IMR-90 (cell line): ENCODE measurements around the gene STARD7. TPM values are rescaled to one million over a fixed set of nuclear protein-coding genes. Genes with fewer than 3 reads are reported as not detected.

Experiments used
- ATAC-seq: fragments of 200-7000 bp; cut with Tn5 transposase; 2 replicates; pipeline ENCODE4 v1.9.1; 2020; ENCODE audit warnings: low read depth, mild to moderate bottlenecking, moderate library complexity
- BruUV-seq: library from RNA; stranded (reverse); fragments of 400-500 nt; replicated peaks from 2 replicates; lab custom pipeline; 2021; lab: Mats Ljungman, UMichigan
- CTCF ChIA-PET: fragments of 300-600 bp; formaldehyde crosslinking; extraction: SDS; loops from one replicate; lab custom pipeline; 2021; ENCODE audit warnings: antibody characterized with exemption; lab: Yijun Ruan, JAX
- POLR2A ChIA-PET: fragments of 300-600 bp; sonication (Branson Sonifier 250); formaldehyde crosslinking; loops from one replicate; lab custom pipeline; 2022; ENCODE audit warnings: antibody characterized with exemption; ENCODE audit not compliant: unreplicated experiment; lab: Charles Lee
- DNase-seq: peaks from one replicate; pipeline ENCODE4 v3.0.0; 2013
- H2AFZ ChIP-seq: replicated peaks from 2 replicates; pipeline ENCODE3; 2013; ENCODE audit warnings: low read length, mild to moderate bottlenecking; ENCODE audit not compliant: poor library complexity
- H2AK5ac ChIP-seq: 2 replicates; pipeline ENCODE4 v1.6.1; 2013; ENCODE audit warnings: low read depth, low read length, inconsistent platforms
- H2AK9ac ChIP-seq: replicated peaks from 2 replicates; pipeline ENCODE3; 2013; ENCODE audit warnings: mild to moderate bottlenecking, low read depth, low read length, moderate library complexity; ENCODE audit not compliant: poor library complexity
- H2BK120ac ChIP-seq: 2 replicates; pipeline ENCODE4 v1.6.1; 2013; ENCODE audit warnings: low read depth, low read length, inconsistent platforms
- H2BK15ac ChIP-seq: 3 replicates; pipeline ENCODE4 v1.6.1; 2013; ENCODE audit warnings: low read depth, low read length, inconsistent platforms
- H2BK20ac ChIP-seq: 2 replicates; pipeline ENCODE4 v1.6.1; 2013; ENCODE audit warnings: low read depth, mild to moderate bottlenecking, inconsistent platforms, low read length, moderate library complexity
- H2BK5ac ChIP-seq: 2 replicates; pipeline ENCODE4 v1.6.1; 2013; ENCODE audit warnings: mild to moderate bottlenecking, low read depth, low read length, inconsistent platforms; ENCODE audit not compliant: poor library complexity, severe bottlenecking
- H3K14ac ChIP-seq: replicated peaks from 2 replicates; pipeline ENCODE4 v1.6.1; 2013; ENCODE audit warnings: low read depth, low read length, inconsistent platforms
- H3K18ac ChIP-seq: 2 replicates; pipeline ENCODE4 v1.6.1; 2013; ENCODE audit warnings: low read depth, low read length, control low read depth
- H3K23ac ChIP-seq: 2 replicates; pipeline ENCODE4 v1.6.1; 2013; ENCODE audit warnings: low read depth, low read length, inconsistent platforms
- H3K27ac ChIP-seq: 2 replicates; pipeline ENCODE4 v1.5.1; 2013; ENCODE audit warnings: mild to moderate bottlenecking, control low read depth, low read length; ENCODE audit not compliant: insufficient read depth
- H3K27me3 ChIP-seq: 2 replicates; pipeline ENCODE4 v1.6.1; 2013; ENCODE audit warnings: low read length; ENCODE audit not compliant: control insufficient read depth, insufficient read depth
- H3K36me3 ChIP-seq: 2 replicates; pipeline ENCODE4 v1.6.1; 2013; ENCODE audit warnings: low read length, mixed read lengths; ENCODE audit not compliant: control insufficient read depth, insufficient read depth
- H3K4ac ChIP-seq: 2 replicates; pipeline ENCODE4 v1.6.1; 2013; ENCODE audit warnings: low read depth, low read length, inconsistent platforms
- H3K4me1 ChIP-seq: 2 replicates; pipeline ENCODE4 v1.6.1; 2013; ENCODE audit warnings: low read length, mixed read lengths; ENCODE audit not compliant: control insufficient read depth, insufficient read depth
- H3K4me2 ChIP-seq: 2 replicates; pipeline ENCODE4 v1.6.1; 2013; ENCODE audit warnings: low read depth, mild to moderate bottlenecking, control low read depth, low read length, moderate library complexity
- H3K4me3 ChIP-seq: 2 replicates; pipeline ENCODE4 v1.5.1; 2013; ENCODE audit warnings: low read depth, mild to moderate bottlenecking, control low read depth, low read length, moderate library complexity; ENCODE audit not compliant: insufficient read depth
- H3K56ac ChIP-seq: 2 replicates; pipeline ENCODE4 v1.6.1; 2013; ENCODE audit warnings: low read length, inconsistent platforms; ENCODE audit not compliant: insufficient read depth; ENCODE audit errors: extremely low read depth
- H3K79me1 ChIP-seq, 2 experiments: 2 replicates each; pipeline ENCODE4 v1.6.1; 2013; ENCODE audit warnings: low read length in 2 of 2, inconsistent platforms in 1 of 2, low read depth in 1 of 2
- H3K9ac ChIP-seq: 2 replicates; pipeline ENCODE4 v1.6.1; 2013; ENCODE audit warnings: low read depth, low read length, control low read depth
- H3K9me1 ChIP-seq: 2 replicates; pipeline ENCODE4 v1.6.1; 2013; ENCODE audit warnings: low read length, inconsistent platforms; ENCODE audit not compliant: insufficient read depth
- H3K9me3 ChIP-seq: 2 replicates; pipeline ENCODE4 v1.6.1; 2013; ENCODE audit warnings: low read length; ENCODE audit not compliant: control insufficient read depth, insufficient read depth
- H4K20me1 ChIP-seq: 2 replicates; pipeline ENCODE4 v1.6.1; 2013; ENCODE audit warnings: low read length, inconsistent platforms; ENCODE audit not compliant: insufficient read depth
- H4K5ac ChIP-seq: 2 replicates; pipeline ENCODE4 v1.6.1; 2013; ENCODE audit warnings: mild to moderate bottlenecking, low read depth, low read length, control low read depth
- H4K8ac ChIP-seq, 2 experiments: 2 replicates each; pipeline ENCODE4 v1.6.1; 2013; ENCODE audit warnings: low read depth in 2 of 2, low read length in 2 of 2, control low read depth in 1 of 2, inconsistent platforms in 1 of 2
- H4K91ac ChIP-seq: 2 replicates; pipeline ENCODE4 v1.6.1; 2013; ENCODE audit warnings: low read depth, low read length, inconsistent platforms; ENCODE audit not compliant: insufficient read depth
- MAFK ChIP-seq: IDR thresholded peaks from 2 replicates; pipeline ENCODE4 v1.6.1; 2012; ENCODE audit warnings: low read depth, low read length, improper control_type of control experiment
- POLR2A ChIP-seq: IDR thresholded peaks from 2 replicates; pipeline ENCODE4 v1.6.1; 2012; ENCODE audit warnings: mild to moderate bottlenecking, low read depth, low read length
- RAD21 ChIP-seq: IDR thresholded peaks from 2 replicates; pipeline ENCODE4 v1.6.1; 2012; ENCODE audit warnings: low read length, improper control_type of control experiment
- RCOR1 ChIP-seq: IDR thresholded peaks from 2 replicates; pipeline ENCODE4 v1.6.1; 2012; ENCODE audit warnings: mild to moderate bottlenecking, low read length, improper control_type of control experiment; ENCODE audit not compliant: insufficient replicate concordance
- RFX5 ChIP-seq: IDR thresholded peaks from 2 replicates; pipeline ENCODE4 v1.8.0; 2012; ENCODE audit warnings: low read depth, mild to moderate bottlenecking, low read length, moderate library complexity
- SMC3 ChIP-seq: fragments of 150-350 bp; IDR thresholded peaks from 2 replicates; pipeline ENCODE4 v1.6.1; 2016; ENCODE audit warnings: low read depth, mild to moderate bottlenecking, antibody characterized with exemption, low read length, moderate library complexity
- USF2 ChIP-seq: fragments of 150-350 bp; IDR thresholded peaks from 2 replicates; pipeline ENCODE4 v1.6.1; 2017; ENCODE audit warnings: mild to moderate bottlenecking, antibody characterized with exemption, low read length, low read depth
- WGBS, 2 experiments: methylation state at CpG; one replicate each; pipeline versions ENCODE4 v1.1.5 to v1.1.7; 2013; ENCODE audit warnings: missing lambda C conversion rate in 2 of 2; ENCODE audit not compliant: insufficient read length in 1 of 2; ENCODE audit errors: extremely low coverage in 2 of 2; 5-methylcytosine and 5-hydroxymethylcytosine counted together
- dilution Hi-C: fragments of 300-500 bp; cut with HindIII; formaldehyde crosslinking; loops from one replicate; pipeline ENCODE4 v1.14.3; 2018; ENCODE audit warnings: low sequenced_read_pairs; ENCODE audit not compliant: unreplicated experiment
- in situ Hi-C: fragments of 300-500 bp; cut with MboI; formaldehyde crosslinking; loops from 3 replicates; pipeline ENCODE4 v1.14.3; 2019; ENCODE audit warnings: low sequenced_read_pairs, inconsistent platforms, mixed read lengths
- intact Hi-C: fragments of 100-400 bp; cut with micrococcal nuclease; formaldehyde crosslinking; loops from 2 replicates; pipeline ENCODE4 v1.10.0; 2022
- polyA plus RNA-seq, 3 experiments: library from polyadenylated mRNA; depleted of rRNA; stranded (reverse); fragments of >200 nt; gene quantifications; 2 replicates each; pipeline ENCODE4 v1.2.3, GENCODE V29; 2012; ENCODE audit warnings: low replicate concordance in 1 of 3
- total RNA-seq: library from RNA; depleted of rRNA; stranded (reverse); fragments of >200 nt; gene quantifications from 2 replicates; pipeline ENCODE4 v1.2.3, GENCODE V29; 2012

Gene STARD7
- total and polyA plus RNA-seq, 2 of the 4 experiments (the other 2 are of a cell fraction), result 61.7 to 138 TPM

- no peak for TF ChIP-seq USF2
These were observed 64.1 kb downstream of the STARD7 start (continued) for GRCh38 chr2:96144481-96145035.

GRCh38 chr2:96143848-96144480 lies 64.7 kb downstream of the STARD7 start:
- Histone ChIP-seq H3K56ac (no peak overlapping the region), H2AK9ac (peak overlapping the region; percentile 84), H3K79me1 (peaks cover 0 to 4% of the 10 kb centered on the region in 2 experiments; a peak in 1 of 4 replicates), H2BK15ac (no peak overlapping the region), H3K9ac (no peak overlapping the region), H3K4ac (no peak overlapping the region), H2BK120ac (no peak overlapping the region), H3K27ac (no peak overlapping the region), H2AK5ac (no peak overlapping the region), H4K8ac (no peak overlapping the region), H3K36me3 (no peaks in the 10 kb centered on the region), H3K14ac (no peak overlapping the region), H3K4me1 (peaks cover 5% of the 10 kb centered on the region; the same call in 1 of the 2 replicates), H3K4me3 (no peak overlapping the region), H3K9me1 (no peaks in the 10 kb centered on the region), H3K18ac (no peak overlapping the region), H3K23ac (no peak overlapping the region), H2AFZ (peak overlapping the region; percentile 93), H4K20me1 (no peaks in the 10 kb centered on the region; the same call in 1 of the 2 replicates), H3K9me3 (no peaks in the 10 kb centered on the region), H4K91ac (no peak overlapping the region; the same call in 1 of the 2 replicates), H4K5ac (no peak overlapping the region), H3K4me2 (no peak overlapping the region), H3K27me3 (no peaks in the 10 kb centered on the region), H2BK5ac (no peak overlapping the region), H2BK20ac (no peak overlapping the region)
- no TSS peak for BruUV-seq
- DNase-seq (no peak), ATAC-seq (no peak)
- POLR2A ChIA-PET, result no interaction called here
- intact Hi-C loops, result no loop called here
- TF ChIP-seq POLR2A, result no peak
- no peak for TF ChIP-seq RCOR1
- TF ChIP-seq RFX5, result no peak
- no peak for TF ChIP-seq MAFK
- no peak for TF ChIP-seq RAD21
- no peak for TF ChIP-seq SMC3
- dilution Hi-C loops, result no loop called here
- 94% methylated on average over 8 of the region's 23 CpGs; no CpG with 5 or more reads in 1 of the 2 experiments for WGBS, 2 experiments
- in situ Hi-C loops, result no loop called here
- CTCF ChIA-PET, result interaction anchor here (1.3 kb wide), 1 partner anchor 31 kb away, joined by 4 read pairs; no protein-coding TSS in a partner anchor
